HG02943 (cell line): ENCODE data around the gene PATZ1.
"Not testable (repeated sequence)": the region's sequence is repeated elsewhere in the genome, so short reads cannot be mapped to it uniquely, and the experiment has no call there.

Experiments used
- ATAC-seq: cut with Tn5 transposase; IDR thresholded peaks from one replicate; pipeline ENCODE4 v1.9.1; 2021; ENCODE audit warnings: mild to moderate bottlenecking, low read depth, moderate library complexity; ENCODE audit not compliant: unreplicated experiment

PATZ1 gene

GRCh38 chr22:31314220-31314619 is 31.9 kb downstream of the PATZ1 start:
- ATAC-seq: not testable (repeated sequence)

- no peak for ATAC-seq
Measured at GRCh38 chr22:31313366-31314147, 32.6 kb downstream of the PATZ1 start.

- no peak for ATAC-seq
Measured at GRCh38 chr22:31308181-31308580, 38.0 kb downstream of the PATZ1 start.

- no peak for ATAC-seq
Measured at GRCh38 chr22:31305194-31305593, 41.0 kb downstream of the PATZ1 start.

GRCh38 chr22:31302537-31302936 is 43.6 kb downstream of the PATZ1 start:
- ATAC-seq: no peak

GRCh38 chr22:31302006-31302405 is 44.1 kb downstream of the PATZ1 start:
- ATAC-seq: no peak

GRCh38 chr22:31300896-31301295 is 45.2 kb downstream of the PATZ1 start:
- ATAC-seq: no peak

- ATAC-seq: no peak
Measured at GRCh38 chr22:31295831-31296657, 50.1 kb downstream of the PATZ1 start.

GRCh38 chr22:31295360-31295759 is 50.8 kb downstream of the PATZ1 start:
- no peak for ATAC-seq

GRCh38 chr22:31292236-31292989 is 53.7 kb downstream of the PATZ1 start, which contains the start of gene PIK3IP1:
PIK3IP1 (minus strand) TSS chr22:31292488; CDS start chr22:31292344, 144 bp downstream.
- no peak for ATAC-seq

GRCh38 chr22:31291481-31292235 is 54.5 kb downstream of the PATZ1 start:
- ATAC-seq: no peak

- ATAC-seq: peak; percentile 70
Measured at GRCh38 chr22:31290494-31291471, 55.4 kb downstream of the PATZ1 start.

GRCh38 chr22:31289344-31289743 is 56.8 kb downstream of the PATZ1 start:
- no peak for ATAC-seq

- no peak for ATAC-seq
Measured at GRCh38 chr22:31288496-31289240, 57.5 kb downstream of the PATZ1 start.

GRCh38 chr22:31287818-31288495 is 58.2 kb downstream of the PATZ1 start:
- ATAC-seq: no peak

- ATAC-seq: no peak
Measured at GRCh38 chr22:31286360-31287255, 59.5 kb downstream of the PATZ1 start.
